ENCODE results near the gene SLC38A11.
"Not testable (repeated sequence)": the region's sequence is repeated elsewhere in the genome, so short reads cannot be mapped to it uniquely, and the experiment has no call there.

Gene SLC38A11

DNA sequence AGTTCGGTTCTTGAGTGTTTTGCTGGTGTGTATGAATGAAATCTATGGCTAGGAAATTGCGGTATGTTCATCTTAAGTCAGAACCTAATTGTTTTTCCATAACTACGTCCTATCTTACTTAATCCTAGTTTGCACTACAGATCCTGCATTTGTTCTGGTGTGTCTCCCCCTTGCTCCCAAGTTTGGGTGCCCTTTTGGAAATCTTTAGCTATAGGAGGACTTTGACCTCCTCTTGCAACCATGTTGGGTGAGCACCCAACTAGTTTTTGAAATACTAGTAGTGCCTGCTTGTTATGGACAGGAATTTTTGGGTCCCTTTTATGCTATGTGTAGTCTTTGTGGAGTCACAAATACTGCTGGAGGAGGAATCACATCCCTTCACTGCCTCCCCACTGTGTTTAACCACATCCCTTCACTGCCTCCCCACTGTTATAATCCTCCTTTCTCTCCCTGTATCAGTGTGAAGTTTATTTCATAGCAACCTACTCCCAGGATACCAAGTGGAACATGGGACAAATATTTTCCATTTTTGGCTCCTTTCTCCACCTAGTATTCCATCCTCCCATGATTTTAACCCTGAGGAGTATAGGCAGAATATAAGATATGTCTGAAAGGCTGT, 87.4 kb downstream of the SLC38A11 start:
- TF ChIP-seq, protein P1, sequence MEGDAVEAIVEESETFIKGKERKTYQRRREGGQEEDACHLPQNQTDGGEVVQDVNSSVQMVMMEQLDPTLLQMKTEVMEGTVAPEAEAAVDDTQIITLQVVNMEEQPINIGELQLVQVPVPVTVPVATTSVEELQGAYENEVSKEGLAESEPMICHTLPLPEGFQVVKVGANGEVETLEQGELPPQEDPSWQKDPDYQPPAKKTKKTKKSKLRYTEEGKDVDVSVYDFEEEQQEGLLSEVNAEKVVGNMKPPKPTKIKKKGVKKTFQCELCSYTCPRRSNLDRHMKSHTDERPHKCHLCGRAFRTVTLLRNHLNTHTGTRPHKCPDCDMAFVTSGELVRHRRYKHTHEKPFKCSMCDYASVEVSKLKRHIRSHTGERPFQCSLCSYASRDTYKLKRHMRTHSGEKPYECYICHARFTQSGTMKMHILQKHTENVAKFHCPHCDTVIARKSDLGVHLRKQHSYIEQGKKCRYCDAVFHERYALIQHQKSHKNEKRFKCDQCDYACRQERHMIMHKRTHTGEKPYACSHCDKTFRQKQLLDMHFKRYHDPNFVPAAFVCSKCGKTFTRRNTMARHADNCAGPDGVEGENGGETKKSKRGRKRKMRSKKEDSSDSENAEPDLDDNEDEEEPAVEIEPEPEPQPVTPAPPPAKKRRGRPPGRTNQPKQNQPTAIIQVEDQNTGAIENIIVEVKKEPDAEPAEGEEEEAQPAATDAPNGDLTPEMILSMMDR (conservative IDR thresholded peaks at IDR 0.05; ENCODE audit: low read length) = no peak
- DNase-seq (ENCODE audit: low read depth) = no peak
- no peak overlapping the region for H3K4me3 ChIP-seq (ENCODE audit: low read length)

DNA sequence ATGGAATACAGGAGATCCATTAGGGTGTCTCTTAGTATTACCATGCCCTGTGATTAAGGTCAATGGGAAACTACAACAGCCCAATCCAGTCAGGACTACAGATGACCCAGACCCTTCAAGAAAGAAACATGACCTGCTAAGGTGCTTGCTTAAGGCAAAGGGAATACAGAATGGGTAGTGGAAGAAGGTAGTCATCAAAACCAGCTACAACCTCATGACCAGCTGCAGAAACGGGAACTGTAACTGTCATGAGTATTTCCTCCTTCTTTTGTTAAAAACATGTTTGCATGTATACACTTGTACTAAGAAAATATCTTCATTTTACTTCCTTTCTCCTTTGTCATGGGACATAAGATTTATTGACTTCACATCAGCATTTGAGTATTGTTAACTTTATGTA, 88.9 kb downstream of the SLC38A11 start:
- not testable (repeated sequence) for DNase-seq (ENCODE audit: low read depth); H3K4me3 ChIP-seq (ENCODE audit: low read length)

DNA sequence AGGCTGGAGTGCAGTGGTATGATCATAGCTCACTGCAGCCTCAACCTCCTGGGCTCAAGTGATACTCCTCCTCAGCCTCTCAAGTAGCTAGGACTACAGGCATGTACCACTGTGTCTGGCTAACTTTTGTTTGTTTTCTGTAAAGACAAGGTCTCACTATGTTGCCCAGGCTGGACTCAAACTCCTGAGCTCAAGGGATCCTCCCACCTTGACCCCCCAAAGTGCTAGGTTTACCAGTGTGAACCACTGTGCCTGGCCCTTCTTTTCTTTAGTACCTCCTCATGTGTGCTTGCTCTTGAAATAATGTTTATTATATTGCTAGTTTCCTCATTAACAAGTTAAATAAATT, 94.7 kb downstream of the SLC38A11 start:
- TF ChIP-seq, protein P1 (conservative IDR thresholded peaks at IDR 0.05; ENCODE audit: low read length) = no peak
- no peak for DNase-seq (ENCODE audit: low read depth)
- no peak overlapping the region for H3K4me3 ChIP-seq (ENCODE audit: low read length)

DNA sequence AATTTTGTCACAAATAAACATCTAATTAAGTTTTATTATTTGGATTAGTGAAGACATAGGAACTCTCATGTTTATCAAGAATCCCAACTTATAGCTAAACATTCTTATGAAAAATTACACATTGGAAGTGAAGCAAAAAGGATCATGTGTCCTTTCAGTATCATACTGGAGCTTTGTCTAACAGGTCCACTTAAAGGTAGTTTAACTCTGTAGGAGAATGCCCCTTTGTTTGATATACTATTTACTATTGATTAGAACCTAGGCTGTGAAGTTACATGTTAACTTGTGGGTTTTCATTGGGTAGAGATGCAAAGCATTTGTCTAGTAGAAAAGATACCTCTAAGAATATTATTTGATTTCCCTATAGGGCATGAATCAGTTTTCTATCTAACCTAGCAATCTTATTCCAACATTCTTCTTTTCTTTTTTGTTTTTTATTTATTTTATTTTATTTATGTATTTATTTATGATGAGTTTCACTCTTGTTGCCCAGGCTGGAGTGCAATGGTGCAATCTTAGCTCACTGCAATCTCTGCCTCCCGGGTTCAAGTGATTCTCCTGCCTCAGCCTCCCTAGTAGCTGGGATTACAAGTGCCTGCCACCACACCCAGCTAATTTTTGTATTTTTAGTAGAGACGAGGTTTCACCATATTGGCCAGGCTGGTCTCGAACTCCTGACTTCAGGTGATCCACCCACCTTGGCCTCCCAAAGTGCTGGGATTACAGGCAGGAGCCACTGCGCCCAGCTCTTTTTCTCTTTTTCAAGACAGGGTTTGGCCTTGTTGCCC, 95.2 kb downstream of the SLC38A11 start:
- DNase-seq (ENCODE audit: low read depth); H3K4me3 ChIP-seq (ENCODE audit: low read length): not testable (repeated sequence)

DNA sequence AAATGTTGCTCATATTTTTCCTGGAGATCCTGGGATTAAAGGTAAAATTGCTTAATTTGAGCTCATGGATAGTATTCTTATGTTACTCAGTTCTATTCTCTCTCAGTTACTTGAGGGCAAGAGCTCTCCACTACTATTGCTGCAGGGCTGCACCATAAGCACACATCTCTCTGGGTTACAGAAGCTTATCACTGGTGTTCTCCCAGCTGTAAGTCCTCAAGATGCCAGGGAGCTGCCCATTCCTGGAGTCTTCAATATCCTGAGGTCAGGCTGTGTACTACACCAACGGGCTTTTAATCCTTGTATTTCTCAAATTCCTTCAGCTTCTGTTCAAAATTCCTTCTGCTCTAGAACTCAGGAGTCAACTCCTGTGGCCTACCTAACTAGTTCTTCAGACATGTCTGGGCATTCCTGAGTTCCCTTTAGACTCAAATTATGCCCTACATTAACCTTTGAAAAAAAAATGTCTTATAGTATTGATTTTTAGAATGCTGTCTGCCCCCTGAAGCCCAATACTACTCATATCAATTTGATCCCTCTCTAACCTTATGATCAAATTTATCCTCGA, 96.0 kb downstream of the SLC38A11 start:
- no peak overlapping the region for H3K4me3 ChIP-seq (ENCODE audit: low read length)
- DNase-seq (ENCODE audit: low read depth) = no peak
- TF ChIP-seq, protein P1 (conservative IDR thresholded peaks at IDR 0.05; ENCODE audit: low read length) = no peak

DNA sequence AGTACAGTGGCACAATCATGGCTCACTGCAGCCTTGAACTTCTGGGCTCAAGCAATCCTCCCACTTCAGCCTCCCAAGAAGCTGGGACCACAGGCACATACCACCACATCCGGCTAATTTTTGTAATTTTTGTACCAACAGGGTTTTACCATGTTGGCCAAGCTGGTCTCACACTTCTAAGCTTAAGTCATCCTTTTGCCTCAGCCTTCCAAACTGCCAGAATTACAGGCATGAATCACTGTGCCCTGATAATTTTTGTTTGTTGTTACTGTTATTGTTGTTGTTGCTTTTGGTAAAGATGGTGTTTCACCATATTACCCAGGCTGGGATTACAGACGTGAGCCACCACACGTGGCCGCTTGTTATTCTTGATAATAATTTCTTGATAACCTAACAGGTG, 103.2 kb downstream of the SLC38A11 start:
- TF ChIP-seq, protein P1 (conservative IDR thresholded peaks at IDR 0.05; ENCODE audit: low read length) = no peak
- H3K4me3 ChIP-seq (ENCODE audit: low read length) = no peak overlapping the region
- no peak for DNase-seq (ENCODE audit: low read depth)

DNA sequence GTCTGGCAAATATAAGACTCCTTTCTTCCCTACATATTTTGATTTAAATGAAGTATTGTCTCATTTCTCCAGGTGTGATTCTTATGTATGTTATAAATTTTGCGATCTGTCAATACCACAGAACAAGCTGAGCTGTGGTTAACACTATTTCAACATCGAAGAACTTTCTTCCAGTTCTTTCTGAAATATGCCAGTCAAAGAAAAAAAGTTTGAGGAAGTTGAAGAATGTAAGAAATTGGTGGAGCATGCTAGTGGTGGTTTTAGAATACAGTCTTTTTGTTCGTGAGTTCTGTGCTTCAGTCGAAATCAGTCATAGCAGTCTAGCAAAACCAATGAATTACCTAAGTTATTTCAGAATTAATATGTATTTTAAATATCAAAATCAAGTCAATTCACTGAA, 105.1 kb downstream of the SLC38A11 start:
- TF ChIP-seq, protein P1 (conservative IDR thresholded peaks at IDR 0.05; ENCODE audit: low read length) = no peak
- no peak for DNase-seq (ENCODE audit: low read depth)

DNA sequence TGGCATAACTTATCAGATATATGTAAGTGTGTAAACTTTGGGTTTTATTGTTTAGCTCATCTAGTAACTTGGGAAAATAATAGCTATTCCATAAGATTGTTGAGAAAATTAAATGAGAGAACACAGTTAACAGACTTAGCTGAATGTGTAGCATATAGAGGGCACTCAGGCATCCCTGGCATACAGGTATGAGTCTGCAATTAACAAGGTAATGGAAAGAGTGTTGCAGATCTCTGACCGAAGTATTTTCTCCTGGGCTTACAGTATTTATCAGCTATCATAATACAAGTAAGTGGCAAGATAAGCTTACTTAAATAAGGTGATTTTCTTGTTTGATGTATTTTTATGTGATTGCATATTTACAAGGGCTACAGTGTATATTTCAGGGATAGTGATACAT, 105.8 kb downstream of the SLC38A11 start:
- no peak for DNase-seq (ENCODE audit: low read depth)
- TF ChIP-seq, protein P1 (conservative IDR thresholded peaks at IDR 0.05; ENCODE audit: low read length) = no peak
- no peak overlapping the region for H3K4me3 ChIP-seq (ENCODE audit: low read length)

More for the DNA sequence above, 105.1 kb downstream of the SLC38A11 start:
- H3K4me3 ChIP-seq (ENCODE audit: low read length) = no peak overlapping the region

Measured in AG10803 (cell line).